A549 treated with AZD2906 at 1 μM for 4 hours (cell line): ENCODE results near the gene CT55. TPM values are rescaled to one million over a fixed set of nuclear protein-coding genes. Genes with fewer than 3 reads are reported as not detected.

Source experiments
- total RNA-seq: library from RNA; stranded (reverse); fragments of 200-300 nt; extraction: Qiagen RNA extraction; gene quantifications from 5 replicates; pipeline ENCODE4 v1.2.3, GENCODE V29; 2022

Gene CT55, protein sequence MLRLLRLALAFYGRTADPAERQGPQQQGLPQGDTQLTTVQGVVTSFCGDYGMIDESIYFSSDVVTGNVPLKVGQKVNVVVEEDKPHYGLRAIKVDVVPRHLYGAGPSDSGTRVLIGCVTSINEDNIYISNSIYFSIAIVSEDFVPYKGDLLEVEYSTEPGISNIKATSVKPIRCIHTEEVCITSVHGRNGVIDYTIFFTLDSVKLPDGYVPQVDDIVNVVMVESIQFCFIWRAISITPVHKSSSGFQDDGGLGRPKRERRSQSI
- total RNA-seq = not detected in 5 replicates

GRCh38 chrX:135170877-135171519 lies at the start of gene CT55:
CT55 (minus strand) TSS chrX:135171398; CDS start chrX:135171171, 227 bp downstream.

GRCh38 chrX:135120056-135120576 lies 51.1 kb downstream of the CT55 start, which contains the start of gene ETDB:
ETDB (minus strand) TSS chrX:135120526; CDS start chrX:135119261, 1,265 bp downstream.

Other genes with a start within 250 kb of the CT55 start
- 0.06 to 0.19 TPM (median 0.11 TPM) in 4 of 5 replicates, not detected in the other for gene SMIM10, start 180.4 kb downstream of the CT55 start, total RNA-seq
- gene RTL8B, start 148.9 kb downstream of the CT55 start, total RNA-seq = 8.3 to 10.8 TPM (median 9.3 TPM) in 5 replicates
- 151 to 236 TPM (median 211 TPM) in 5 replicates for gene RTL8C, start 139.0 kb downstream of the CT55 start, total RNA-seq
- gene RTL8A, start 119.3 kb downstream of the CT55 start, total RNA-seq = 160 to 190 TPM (median 181 TPM) in 5 replicates
- gene SMIM10L2B, start 72.7 kb downstream of the CT55 start, total RNA-seq = 0.07 to 0.14 TPM (median 0.10 TPM) in 5 replicates
- not detected in 5 replicates for gene ETDB, start 50.9 kb downstream of the CT55 start, total RNA-seq
- not detected in 5 replicates for gene ETDA, start 80.7 kb upstream of the CT55 start, total RNA-seq
- gene ETDC, start 138.1 kb upstream of the CT55 start, total RNA-seq = not detected in 5 replicates
- gene ZNF75D, start 172.7 kb upstream of the CT55 start, total RNA-seq = 2.6 to 3.0 TPM (median 2.9 TPM) in 5 replicates
- gene ZNF449, start 173.4 kb upstream of the CT55 start, total RNA-seq = 3.3 to 4.3 TPM (median 4.1 TPM) in 5 replicates